ENCODE data around the gene ADAP1. TPM values are rescaled to one million over a fixed set of nuclear protein-coding genes. Genes with fewer than 3 reads are reported as not detected.
"Not testable (repeated sequence)": the region's sequence is repeated elsewhere in the genome, so short reads cannot be mapped to it uniquely, and the experiment has no call there.

Gene ADAP1
- total RNA-seq, 3 donors from 2014 or later = 75.0 to 79.6 (median 79.5) TPM

GRCh38 chr7:960972-961371 is 6.5 kb upstream of the ADAP1 start:
- not testable (repeated sequence) for DNase-seq; H3K27me3 Mint-ChIP-seq (ENCODE audit: low read depth); H3K9me3 Mint-ChIP-seq; ATAC-seq; H3K36me3 Mint-ChIP-seq (ENCODE audit: insufficient read depth); H3K4me3 Mint-ChIP-seq
- peaks cover 15% of the 10 kb centered on the region for H3K4me1 Mint-ChIP-seq (ENCODE audit: low read depth)

GRCh38 chr7:960269-960871 is 5.9 kb upstream of the ADAP1 start:
- Mint-ChIP-seq H3K9me3 (no peaks in the 10 kb centered on the region), H3K36me3 (ENCODE audit: insufficient read depth) (no peaks in the 10 kb centered on the region), H3K4me1 (ENCODE audit: low read depth) (peaks cover 15% of the 10 kb centered on the region), H3K27me3 (ENCODE audit: low read depth) (peaks cover 5% of the 10 kb centered on the region), H3K4me3 (no peak overlapping the region)
- no peak for DNase-seq
- ATAC-seq = no peak

- not testable (repeated sequence) for H3K36me3 Mint-ChIP-seq (ENCODE audit: insufficient read depth); H3K4me3 Mint-ChIP-seq; H3K27me3 Mint-ChIP-seq (ENCODE audit: low read depth); ATAC-seq; H3K9me3 Mint-ChIP-seq; DNase-seq
- H3K4me1 Mint-ChIP-seq (ENCODE audit: low read depth) = peaks cover 10% of the 10 kb centered on the region
Observed at GRCh38 chr7:959740-960139, 5.3 kb upstream of the ADAP1 start.

- DNase-seq (no peak), ATAC-seq (no peak)
- Mint-ChIP-seq H3K9me3 (no peaks in the 10 kb centered on the region), H3K36me3 (ENCODE audit: insufficient read depth) (no peaks in the 10 kb centered on the region), H3K4me1 (ENCODE audit: low read depth) (peaks cover 7% of the 10 kb centered on the region), H3K4me3 (no peak overlapping the region), H3K27me3 (ENCODE audit: low read depth) (peaks cover 8% of the 10 kb centered on the region)
Observed at GRCh38 chr7:959271-959670, 4.8 kb upstream of the ADAP1 start.

- Mint-ChIP-seq H3K4me3 (no peak overlapping the region), H3K27me3 (ENCODE audit: low read depth) (peaks cover 8% of the 10 kb centered on the region), H3K36me3 (ENCODE audit: insufficient read depth) (no peaks in the 10 kb centered on the region), H3K9me3 (no peaks in the 10 kb centered on the region), H3K4me1 (ENCODE audit: low read depth) (peaks cover 5% of the 10 kb centered on the region)
- no peak for ATAC-seq
- DNase-seq = no peak
Observed at GRCh38 chr7:958221-959200, 4.0 kb upstream of the ADAP1 start.

- H3K36me3 Mint-ChIP-seq (ENCODE audit: insufficient read depth) = no peaks in the 10 kb centered on the region
Observed at GRCh38 chr7:957418-958220, 3.1 kb upstream of the ADAP1 start.

GRCh38 chr7:956031-956430 is 1.6 kb upstream of the ADAP1 start:
- Mint-ChIP-seq H3K9me3 (no peaks in the 10 kb centered on the region), H3K4me1 (ENCODE audit: low read depth) (peaks cover 2% of the 10 kb centered on the region), H3K27me3 (ENCODE audit: low read depth) (peaks cover 6% of the 10 kb centered on the region), H3K4me3 (peak overlapping the region; percentile 77), H3K36me3 (ENCODE audit: insufficient read depth) (no peaks in the 10 kb centered on the region)
- no peak for DNase-seq
- ATAC-seq = no peak

More at GRCh38 chr7:957418-958220, 3.1 kb upstream of the ADAP1 start:
- ATAC-seq (no peak), DNase-seq (no peak)
- Mint-ChIP-seq H3K27me3 (ENCODE audit: low read depth) (peaks cover 8% of the 10 kb centered on the region), H3K4me3 (no peak overlapping the region), H3K4me1 (ENCODE audit: low read depth) (peaks cover 3% of the 10 kb centered on the region), H3K9me3 (no peaks in the 10 kb centered on the region)

GRCh38 chr7:953547-954327 is 743 bp downstream of the ADAP1 start:
- DNase-seq (no peak), ATAC-seq (peak; percentile 35 to 41)

GRCh38 chr7:952548-953441 is 1.7 kb downstream of the ADAP1 start:
- DNase-seq = no peak
- H3K4me3 Mint-ChIP-seq = peak overlapping the region; percentile 56
- H3K36me3 Mint-ChIP-seq (ENCODE audit: insufficient read depth) = no peaks in the 10 kb centered on the region
- H3K27me3 Mint-ChIP-seq (ENCODE audit: low read depth) = peaks cover 4% of the 10 kb centered on the region
- ATAC-seq = no peak
- H3K9me3 Mint-ChIP-seq = no peaks in the 10 kb centered on the region
- peaks cover 7% of the 10 kb centered on the region for H3K4me1 Mint-ChIP-seq (ENCODE audit: low read depth)

More at GRCh38 chr7:953547-954327, 743 bp downstream of the ADAP1 start:
- Mint-ChIP-seq H3K27me3 (ENCODE audit: low read depth) (peaks cover 4% of the 10 kb centered on the region), H3K4me3 (peak overlapping the region; percentile 56), H3K9me3 (no peaks in the 10 kb centered on the region), H3K4me1 (ENCODE audit: low read depth) (peaks cover 7% of the 10 kb centered on the region), H3K36me3 (ENCODE audit: insufficient read depth) (no peaks in the 10 kb centered on the region)

- Mint-ChIP-seq H3K4me3 (peak overlapping the region; percentile 56), H3K4me1 (ENCODE audit: low read depth) (peaks cover 7% of the 10 kb centered on the region), H3K36me3 (ENCODE audit: insufficient read depth) (no peaks in the 10 kb centered on the region), H3K9me3 (no peaks in the 10 kb centered on the region), H3K27me3 (ENCODE audit: low read depth) (peaks cover 4% of the 10 kb centered on the region)
- no peak for DNase-seq
- ATAC-seq = no peak
Observed at GRCh38 chr7:951881-952547, 2.5 kb downstream of the ADAP1 start.

- H3K27me3 Mint-ChIP-seq (ENCODE audit: low read depth) = no peaks in the 10 kb centered on the region
- no peak overlapping the region for H3K4me3 Mint-ChIP-seq
- no peak for DNase-seq
- H3K36me3 Mint-ChIP-seq (ENCODE audit: insufficient read depth) = no peaks in the 10 kb centered on the region
- ATAC-seq = no peak
- H3K4me1 Mint-ChIP-seq (ENCODE audit: low read depth) = peaks cover 5% of the 10 kb centered on the region
- no peaks in the 10 kb centered on the region for H3K9me3 Mint-ChIP-seq
Observed at GRCh38 chr7:949021-949934, 5.2 kb downstream of the ADAP1 start.

All from activated T-cell treated with anti-CD3 and anti-CD28 coated beads, Interleukin-2, amount 50 U/mL, for 4 hours (primary cell).